Esophagus (tissue), 2 donors: ENCODE data around the gene GNG11. TPM values are rescaled to one million over a fixed set of nuclear protein-coding genes. Genes with fewer than 3 reads are reported as not detected.

ENCODE experiments used
- H3K27ac ChIP-seq, 2 donors: one replicate each; pipeline ENCODE4 v1.5.1; 2013; ENCODE audit warnings: low read depth in 2 of 2, mild to moderate bottlenecking in 2 of 2, inconsistent platforms in 1 of 2, low read length in 1 of 2, moderate library complexity in 1 of 2
- H3K27me3 ChIP-seq, 2 donors: one replicate each; pipeline ENCODE4 v1.6.1; 2013; ENCODE audit warnings: low read length in 2 of 2, control low read depth in 1 of 2, mild to moderate bottlenecking in 1 of 2; ENCODE audit not compliant: insufficient read depth in 2 of 2, control insufficient read depth in 1 of 2
- H3K36me3 ChIP-seq, 2 donors: one replicate each; pipeline ENCODE4 v1.6.1; 2013; ENCODE audit warnings: low read length in 1 of 2; ENCODE audit not compliant: control insufficient read depth in 2 of 2, insufficient read depth in 2 of 2
- H3K4me1 ChIP-seq, 2 donors: one replicate each; pipeline ENCODE4 v1.6.1; 2013; ENCODE audit warnings: low read length in 1 of 2; ENCODE audit not compliant: control insufficient read depth in 2 of 2, insufficient read depth in 2 of 2
- H3K4me3 ChIP-seq, 2 donors: one replicate each; pipeline ENCODE4 v1.5.1; 2013; ENCODE audit warnings: low read length in 2 of 2, mild to moderate bottlenecking in 2 of 2, low read depth in 1 of 2, moderate library complexity in 1 of 2
- H3K9me3 ChIP-seq, 2 donors: one replicate each; pipeline ENCODE4 v1.6.1; 2013; ENCODE audit warnings: mild to moderate bottlenecking in 2 of 2, low read depth in 1 of 2, low read length in 1 of 2, moderate library complexity in 1 of 2; ENCODE audit not compliant: control insufficient read depth in 2 of 2, insufficient read depth in 1 of 2
- WGBS, 2 donors: extraction: QIAGEN DNeasy Blood & Tissue Kit; methylation state at CpG; one replicate each; pipeline ENCODE4 v1.1.7; 2013; 5-methylcytosine and 5-hydroxymethylcytosine counted together
- polyA plus RNA-seq, 2 donors: library from polyadenylated mRNA; stranded (reverse); fragments of 200-250 nt; gene quantifications; one replicate each; pipeline ENCODE4 v1.2.3, GENCODE V29; 2013
- donor health status: healthy with polysubstance abuse.
- donor health status: Bipolar disorder and iron deficiency.

Gene GNG11
- polyA plus RNA-seq, 2 donors: 5.7 to 6.9 TPM

DNA sequence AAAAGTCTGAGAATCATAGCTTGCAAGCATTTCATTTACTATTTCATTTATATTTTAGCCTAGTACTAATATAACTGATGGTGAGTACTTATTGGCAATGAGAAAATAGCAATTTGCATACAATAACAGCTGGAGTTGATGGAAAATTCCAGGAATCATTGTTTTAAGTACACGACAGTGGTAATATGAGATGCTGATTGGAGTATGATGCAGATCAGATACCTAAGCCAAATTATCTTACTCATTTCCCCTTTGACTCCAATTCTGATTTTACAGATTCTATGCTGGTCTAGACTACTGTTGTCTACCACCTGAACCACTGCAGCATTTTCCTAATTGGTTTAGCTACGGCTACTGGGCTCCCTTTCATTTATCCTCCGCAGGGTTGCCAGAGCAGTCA, 36.7 kb downstream of the GNG11 start:
- H3K27me3 ChIP-seq: no peaks in the 10 kb centered on the region
- WGBS, 2 donors: 75 to 85% methylated on average over 3 of the region's 3 CpGs
- no peak overlapping the region for H3K4me3 ChIP-seq
- no peaks in the 10 kb centered on the region for H3K36me3 ChIP-seq
- H3K4me1 ChIP-seq: no peaks in the 10 kb centered on the region
- H3K27ac ChIP-seq: no peak overlapping the region
- H3K9me3 ChIP-seq: no peaks in the 10 kb centered on the region

GRCh38 chr7:93958651-93959050, 37.1 kb downstream of the GNG11 start:
- WGBS, 2 donors: 83% methylated on average over 3 of the region's 3 CpGs
- Histone ChIP-seq H3K4me3 (no peak overlapping the region), H3K4me1 (no peaks in the 10 kb centered on the region), H3K9me3 (no peaks in the 10 kb centered on the region), H3K27ac (no peak overlapping the region), H3K36me3 (no peaks in the 10 kb centered on the region), H3K27me3 (no peaks in the 10 kb centered on the region)

GRCh38 chr7:93960986-93961385, 39.5 kb downstream of the GNG11 start:
- no peak overlapping the region for H3K27ac ChIP-seq
- 86 to 95% methylated on average over 3 of the region's 3 CpGs for WGBS, 2 donors

DNA sequence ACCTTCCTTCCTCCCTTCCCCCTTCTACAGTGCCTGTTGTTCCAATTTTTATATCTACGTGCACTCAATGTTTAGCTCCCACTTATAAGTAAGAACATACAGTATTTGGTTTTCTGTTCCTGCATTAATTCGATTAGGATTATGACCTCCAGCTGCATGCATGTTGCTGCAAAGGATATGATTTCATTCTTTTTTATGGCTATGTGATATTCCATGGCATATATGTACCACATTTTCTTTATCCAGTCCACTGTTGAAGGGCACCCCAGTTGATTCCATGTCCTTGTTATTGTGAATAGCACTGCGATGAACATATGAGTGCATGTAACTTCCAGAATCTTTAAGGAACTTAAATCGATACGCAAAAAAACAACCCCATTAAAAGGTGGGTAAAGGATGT, 42.7 kb downstream of the GNG11 start:
- Histone ChIP-seq H3K9me3 (no peaks in the 10 kb centered on the region), H3K27ac (no peak overlapping the region), H3K27me3 (no peaks in the 10 kb centered on the region), H3K36me3 (no peaks in the 10 kb centered on the region), H3K4me3 (no peak overlapping the region), H3K4me1 (no peaks in the 10 kb centered on the region)
- 92 to 95% methylated on average over 5 of the region's 5 CpGs for WGBS, 2 donors

More at GRCh38 chr7:93960986-93961385, 39.5 kb downstream of the GNG11 start:
- no peaks in the 10 kb centered on the region for H3K4me1 ChIP-seq
- no peaks in the 10 kb centered on the region for H3K27me3 ChIP-seq
- no peaks in the 10 kb centered on the region for H3K9me3 ChIP-seq
- H3K36me3 ChIP-seq: no peaks in the 10 kb centered on the region
- H3K4me3 ChIP-seq: no peak overlapping the region

- no peaks in the 10 kb centered on the region for H3K9me3 ChIP-seq
- H3K4me3 ChIP-seq: no peak overlapping the region
- H3K4me1 ChIP-seq: no peaks in the 10 kb centered on the region
- H3K27me3 ChIP-seq: no peaks in the 10 kb centered on the region
- H3K36me3 ChIP-seq: no peaks in the 10 kb centered on the region
- 84 to 85% methylated on average over 3 of the region's 3 CpGs for WGBS, 2 donors
- no peak overlapping the region for H3K27ac ChIP-seq
Measured at GRCh38 chr7:93964813-93965212, 43.3 kb downstream of the GNG11 start.

DNA sequence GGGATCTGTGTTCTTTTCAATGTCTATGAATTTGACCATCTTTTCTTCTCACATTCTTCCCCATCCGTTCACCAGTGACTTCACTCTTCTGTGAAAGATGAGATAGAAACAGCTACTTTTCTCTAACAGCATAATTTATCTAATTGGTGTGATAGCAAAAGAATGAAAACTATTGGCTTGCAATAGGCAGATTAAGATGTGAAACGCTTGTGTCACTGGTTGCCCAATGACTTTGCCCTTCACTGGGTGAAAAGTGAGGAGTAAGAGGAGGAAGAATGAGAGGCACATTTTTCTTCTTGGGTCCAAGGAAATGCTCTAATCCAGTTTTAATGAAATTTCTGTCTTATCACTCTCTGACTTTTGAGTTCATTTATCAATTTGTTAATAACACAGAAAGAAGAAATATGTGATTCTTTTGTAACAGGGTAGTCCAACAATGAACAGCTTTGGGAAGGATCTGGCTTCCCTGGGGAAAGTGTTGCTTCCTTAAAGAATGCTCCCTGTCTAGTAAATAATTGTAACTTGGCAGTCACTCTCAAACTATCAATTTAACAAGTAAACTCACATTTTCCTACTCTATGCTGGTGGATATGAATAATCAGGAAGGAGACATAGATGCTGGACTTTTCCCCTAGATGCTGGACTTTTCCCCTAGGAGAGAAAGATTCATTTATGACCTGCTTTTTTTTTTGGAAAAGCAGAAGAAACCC, 47.5 kb downstream of the GNG11 start:
- 76 to 77% methylated on average over 2 of the region's 2 CpGs for WGBS, 2 donors
- no peaks in the 10 kb centered on the region for H3K4me1 ChIP-seq
- no peaks in the 10 kb centered on the region for H3K36me3 ChIP-seq
- no peaks in the 10 kb centered on the region for H3K9me3 ChIP-seq
- no peak overlapping the region for H3K4me3 ChIP-seq
- no peak overlapping the region for H3K27ac ChIP-seq
- no peaks in the 10 kb centered on the region for H3K27me3 ChIP-seq

- H3K27me3 ChIP-seq: no peaks in the 10 kb centered on the region
- H3K4me1 ChIP-seq: no peaks in the 10 kb centered on the region
- WGBS, 2 donors: 65 to 74% methylated on average over 6 of the region's 6 CpGs
- H3K4me3 ChIP-seq: no peak overlapping the region
- no peak overlapping the region for H3K27ac ChIP-seq
- H3K9me3 ChIP-seq: no peaks in the 10 kb centered on the region
- no peaks in the 10 kb centered on the region for H3K36me3 ChIP-seq
Measured at GRCh38 chr7:93972029-93972725, 50.6 kb downstream of the GNG11 start.

DNA sequence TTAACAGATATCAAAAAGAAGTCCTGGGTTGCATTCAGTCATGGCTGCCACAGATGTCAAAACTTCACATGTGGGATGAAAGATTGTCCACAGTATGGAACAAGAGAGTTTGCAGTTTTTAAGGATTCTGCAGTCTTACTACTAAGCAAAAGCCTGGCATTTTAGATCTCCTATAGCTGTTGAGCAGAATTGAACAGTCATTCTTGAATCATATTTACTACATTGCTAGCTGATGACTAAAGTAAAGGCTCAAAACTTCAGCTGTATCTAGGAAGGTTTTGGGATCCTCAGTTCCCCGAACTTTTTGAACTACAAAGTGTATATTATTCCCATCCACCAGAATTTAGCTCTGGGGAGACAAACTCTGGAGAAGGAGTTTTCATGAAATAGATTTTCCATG, 51.6 kb downstream of the GNG11 start:
- Histone ChIP-seq H3K36me3 (no peaks in the 10 kb centered on the region), H3K27ac (no peak overlapping the region), H3K4me1 (no peaks in the 10 kb centered on the region), H3K4me3 (no peak overlapping the region), H3K27me3 (no peaks in the 10 kb centered on the region), H3K9me3 (no peaks in the 10 kb centered on the region)
- WGBS, 2 donors: 86 to 87% methylated on average over 1 of the region's 1 CpG

GRCh38 chr7:93977211-93977950, 55.8 kb downstream of the GNG11 start:
- no peak overlapping the region for H3K4me3 ChIP-seq
- no peaks in the 10 kb centered on the region for H3K4me1 ChIP-seq
- H3K27ac ChIP-seq: no peak overlapping the region
- H3K36me3 ChIP-seq: no peaks in the 10 kb centered on the region
- H3K27me3 ChIP-seq: no peaks in the 10 kb centered on the region
- 61 to 63% methylated on average over 7 of the region's 7 CpGs for WGBS, 2 donors
- no peaks in the 10 kb centered on the region for H3K9me3 ChIP-seq
